Mucosa of descending colon (tissue), 3 donors: ENCODE measurements around the gene TADA1. TPM values are rescaled to one million over a fixed set of nuclear protein-coding genes. Genes with fewer than 3 reads are reported as not detected.

Source experiments
- ATAC-seq: fragments of 200-7000 bp; cut with Tn5 transposase; one replicate; pipeline ENCODE4 v1.9.1; 2020; ENCODE audit warnings: mild to moderate bottlenecking, moderate library complexity
- DNase-seq, 3 donors: peaks; one replicate each; pipeline ENCODE4 v3.0.0-alpha.2; 2020
- H3K36me3 ChIP-seq: fragments of 200-600 bp; one replicate; pipeline ENCODE4 v1.8.0; 2021; ENCODE audit warnings: low read depth, mild to moderate bottlenecking
- H3K4me1 ChIP-seq: fragments of 200-600 bp; one replicate; pipeline ENCODE4 v1.8.0; 2021; ENCODE audit warnings: low read depth, mild to moderate bottlenecking
- H3K4me3 ChIP-seq: fragments of 200-600 bp; one replicate; pipeline ENCODE4 v1.8.0; 2021; ENCODE audit warnings: mild to moderate bottlenecking
- H3K9me3 ChIP-seq: fragments of 200-600 bp; one replicate; pipeline ENCODE4 v1.8.0; 2021; ENCODE audit warnings: mild to moderate bottlenecking
- CTCF ChIP-seq: fragments of 200-600 bp; IDR thresholded peaks from one replicate; pipeline ENCODE4 v1.8.0; 2022; ENCODE audit warnings: antibody characterized with exemption, mild to moderate bottlenecking
- intact Hi-C, 2 donors: fragments of 100-400 bp; cut with DNase I in 1 of 2; cut with micrococcal nuclease in 1 of 2; formaldehyde crosslinking; loops; one replicate each; pipeline versions ENCODE4 v1.11.0 to v1.11.1; 2022; cut with DNase I, micrococcal nuclease
- total RNA-seq, 3 donors: library from RNA; stranded (reverse); fragmentation: NEBNext Ultra II Directional in 2 of 3; extraction: Animal tissue kit (Norgen Biotek cat#: 25700) in 2 of 3; gene quantifications; one replicate each; pipeline versions ENCODE4 v1.2.1 to v1.2.4, GENCODE V29; 2021 to 2023
- donor health status: DM: no; HTN: no; CAD: no; lungs with moderate emphysema.
- donor health status: DM: no; HTN: no; CAD: no.
- donor health status: DM: no; HTN: yes; CAD: no.

Gene TADA1
- total RNA-seq, 3 donors from 2014 or later = 9.5 to 12.4 (median 10.1) TPM

GRCh38 chr1:166827426-166827825 is 48.6 kb downstream of the TADA1 start:
- DNase-seq = no peak
- no peak for ATAC-seq
- Histone ChIP-seq H3K36me3 (no peaks in the 10 kb centered on the region), H3K9me3 (peaks cover 10% of the 10 kb centered on the region), H3K4me1 (no peaks in the 10 kb centered on the region), H3K4me3 (no peak overlapping the region)
- intact Hi-C loops = no loop called here
- no peak for TF ChIP-seq CTCF

GRCh38 chr1:166822385-166822784 is 53.7 kb downstream of the TADA1 start:
- H3K4me1 ChIP-seq = no peaks in the 10 kb centered on the region
- peaks cover 7% of the 10 kb centered on the region for H3K9me3 ChIP-seq
- H3K36me3 ChIP-seq = no peaks in the 10 kb centered on the region
- ATAC-seq = no peak
- no peak overlapping the region for H3K4me3 ChIP-seq
- intact Hi-C loops = no loop called here
- no peak for TF ChIP-seq CTCF
- no peak for DNase-seq

GRCh38 chr1:166819974-166820373 is 56.1 kb downstream of the TADA1 start:
- H3K4me3 ChIP-seq = no peak overlapping the region
- intact Hi-C loops = no loop called here
- peaks cover 7% of the 10 kb centered on the region for H3K9me3 ChIP-seq
- H3K4me1 ChIP-seq = no peaks in the 10 kb centered on the region
- DNase-seq (no peak), ATAC-seq (no peak)
- TF ChIP-seq CTCF = no peak
- H3K36me3 ChIP-seq = no peaks in the 10 kb centered on the region

- no peaks in the 10 kb centered on the region for H3K4me1 ChIP-seq
- no peaks in the 10 kb centered on the region for H3K9me3 ChIP-seq
- TF ChIP-seq CTCF = no peak
- no peaks in the 10 kb centered on the region for H3K36me3 ChIP-seq
- no peak for ATAC-seq
- intact Hi-C loops = no loop called here
- no peak for DNase-seq
- H3K4me3 ChIP-seq = no peak overlapping the region
Observed at GRCh38 chr1:166814611-166815010, 61.5 kb downstream of the TADA1 start.

- intact Hi-C loops = no loop called here
- H3K9me3 ChIP-seq = no peaks in the 10 kb centered on the region
- ATAC-seq = no peak
- no peak overlapping the region for H3K4me3 ChIP-seq
- DNase-seq = no peak
- TF ChIP-seq CTCF = no peak
- no peaks in the 10 kb centered on the region for H3K36me3 ChIP-seq
- no peaks in the 10 kb centered on the region for H3K4me1 ChIP-seq
Observed at GRCh38 chr1:166813508-166814223, 62.4 kb downstream of the TADA1 start.

GRCh38 chr1:166811691-166812090 is 64.4 kb downstream of the TADA1 start:
- no peak for TF ChIP-seq CTCF
- no peaks in the 10 kb centered on the region for H3K4me1 ChIP-seq
- no peak for DNase-seq
- no peak overlapping the region for H3K4me3 ChIP-seq
- no peak for ATAC-seq
- no peaks in the 10 kb centered on the region for H3K36me3 ChIP-seq
- no peaks in the 10 kb centered on the region for H3K9me3 ChIP-seq
- intact Hi-C loops = no loop called here
